ENCODE data around the gene KCNIP4. TPM values are rescaled to one million over a fixed set of nuclear protein-coding genes. Genes with fewer than 3 reads are reported as not detected.

KCNIP4 gene
- polyA plus RNA-seq, 1 donor (not counting 4 experiments of a cell fraction or from before 2014, with no cell fraction given), result 0.07 TPM

DNA sequence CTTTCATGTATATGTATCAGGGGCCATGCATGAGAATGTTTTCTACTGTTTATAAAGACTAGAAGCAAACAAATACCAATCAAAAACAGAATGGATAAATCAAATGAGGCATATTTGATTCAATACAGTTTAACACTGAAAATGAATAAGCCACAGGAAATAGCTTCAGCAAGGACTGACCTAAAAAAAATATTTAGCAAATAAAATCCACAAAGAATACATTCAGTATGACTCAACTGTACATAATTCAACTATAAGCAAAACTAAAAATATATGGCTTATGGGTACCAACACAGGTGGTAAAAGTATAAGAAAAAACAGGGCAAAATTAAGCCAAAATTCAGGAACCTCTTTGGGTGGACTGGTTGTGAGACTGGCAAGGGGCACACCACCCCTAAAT is 112.9 kb downstream of the KCNIP4 start:
- Histone ChIP-seq H3K4me3 (ENCODE audit: control insufficient read depth in 2 of 3, extremely low read depth in 1 of 3, insufficient read depth in 2 of 3, low read depth in 1 of 3, low read length in 3 of 3) (no peak overlapping the region), H3K4me2 (ENCODE audit: control insufficient read depth, extremely low read depth, insufficient read depth, low read depth, low read length) (no peak overlapping the region), H3K27me3 (ENCODE audit: control insufficient read depth, extremely low read depth, insufficient read depth, low read length) (no peaks in the 10 kb centered on the region), H2AFZ (ENCODE audit: control insufficient read depth, low read length) (no peak overlapping the region), H3K36me3 (ENCODE audit: control insufficient read depth in 2 of 2, extremely low read depth in 1 of 2, insufficient read depth in 2 of 2, low read length in 2 of 2) (no peaks in the 10 kb centered on the region), H3K27ac (ENCODE audit: control insufficient read depth, insufficient read depth, low read length) (no peak overlapping the region), H3K9ac (ENCODE audit: control insufficient read depth, extremely low read depth, insufficient read depth, low read length) (no peak overlapping the region), H4K20me1 (ENCODE audit: control insufficient read depth, extremely low read depth, insufficient read depth, low read length) (no peaks in the 10 kb centered on the region), H3K9me1 (ENCODE audit: control insufficient read depth, extremely low read depth, insufficient read depth, low read length) (no peaks in the 10 kb centered on the region), H3K79me2 (ENCODE audit: control insufficient read depth, insufficient read depth, low read length) (no peaks in the 10 kb centered on the region), H3K9me3 (ENCODE audit: control insufficient read depth, low read depth, low read length) (no peaks in the 10 kb centered on the region), H3K4me1 (ENCODE audit: control insufficient read depth, extremely low read depth, insufficient read depth, low read length) (no peaks in the 10 kb centered on the region)
- FAIRE-seq (no peak), DNase-seq (ENCODE audit: low read depth, low spot score) (no peak)
- TF ChIP-seq, protein P1, sequence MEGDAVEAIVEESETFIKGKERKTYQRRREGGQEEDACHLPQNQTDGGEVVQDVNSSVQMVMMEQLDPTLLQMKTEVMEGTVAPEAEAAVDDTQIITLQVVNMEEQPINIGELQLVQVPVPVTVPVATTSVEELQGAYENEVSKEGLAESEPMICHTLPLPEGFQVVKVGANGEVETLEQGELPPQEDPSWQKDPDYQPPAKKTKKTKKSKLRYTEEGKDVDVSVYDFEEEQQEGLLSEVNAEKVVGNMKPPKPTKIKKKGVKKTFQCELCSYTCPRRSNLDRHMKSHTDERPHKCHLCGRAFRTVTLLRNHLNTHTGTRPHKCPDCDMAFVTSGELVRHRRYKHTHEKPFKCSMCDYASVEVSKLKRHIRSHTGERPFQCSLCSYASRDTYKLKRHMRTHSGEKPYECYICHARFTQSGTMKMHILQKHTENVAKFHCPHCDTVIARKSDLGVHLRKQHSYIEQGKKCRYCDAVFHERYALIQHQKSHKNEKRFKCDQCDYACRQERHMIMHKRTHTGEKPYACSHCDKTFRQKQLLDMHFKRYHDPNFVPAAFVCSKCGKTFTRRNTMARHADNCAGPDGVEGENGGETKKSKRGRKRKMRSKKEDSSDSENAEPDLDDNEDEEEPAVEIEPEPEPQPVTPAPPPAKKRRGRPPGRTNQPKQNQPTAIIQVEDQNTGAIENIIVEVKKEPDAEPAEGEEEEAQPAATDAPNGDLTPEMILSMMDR (optimal IDR thresholded peaks at IDR 0.05 in 1 of 3, IDR thresholded peaks at IDR 0.05 in 1 of 3, conservative IDR thresholded peaks at IDR 0.05 in 1 of 3; ENCODE audit: extremely low read depth in 1 of 3, insufficient read depth in 2 of 3, low read length in 3 of 3), result no peak
- TF ChIP-seq EZH2 (IDR thresholded peaks at IDR 0.05; ENCODE audit: low read length), result no peak
- dilution Hi-C loops (cut with MboI; ENCODE audit: extremely low pct_ligation_motif_present, low sequenced_read_pairs), result no loop called here

DNA sequence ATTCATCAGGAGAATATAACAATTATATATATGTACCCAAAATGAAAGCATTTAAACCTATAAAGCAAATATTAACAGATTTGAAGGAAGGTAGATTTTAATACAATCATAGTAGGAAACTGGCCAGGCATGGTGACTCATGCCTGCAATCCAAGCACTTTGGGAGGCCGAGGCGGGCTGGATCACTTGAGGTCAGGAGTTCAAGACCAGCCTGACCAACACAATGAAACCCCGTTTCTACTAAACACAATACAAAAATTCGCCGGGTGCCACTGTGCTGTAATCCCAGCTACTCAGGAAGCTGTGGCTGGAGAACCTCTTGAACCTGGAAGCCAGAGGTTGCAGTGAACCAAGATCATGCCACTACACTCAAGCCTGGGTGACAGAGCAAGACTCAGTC is 118.3 kb downstream of the KCNIP4 start:
- Histone ChIP-seq H3K4me2 (ENCODE audit: control insufficient read depth, extremely low read depth, insufficient read depth, low read depth, low read length) (no peak overlapping the region), H3K79me2 (ENCODE audit: control insufficient read depth, insufficient read depth, low read length) (no peaks in the 10 kb centered on the region), H3K9me3 (ENCODE audit: control insufficient read depth, low read depth, low read length) (no peaks in the 10 kb centered on the region), H3K9me1 (ENCODE audit: control insufficient read depth, extremely low read depth, insufficient read depth, low read length) (no peaks in the 10 kb centered on the region), H4K20me1 (ENCODE audit: control insufficient read depth, extremely low read depth, insufficient read depth, low read length) (no peaks in the 10 kb centered on the region), H3K27me3 (ENCODE audit: control insufficient read depth, extremely low read depth, insufficient read depth, low read length) (no peaks in the 10 kb centered on the region), H3K27ac (ENCODE audit: control insufficient read depth, insufficient read depth, low read length) (no peak overlapping the region), H3K4me3 (ENCODE audit: control insufficient read depth in 2 of 3, extremely low read depth in 1 of 3, insufficient read depth in 2 of 3, low read depth in 1 of 3, low read length in 3 of 3) (no peak overlapping the region), H3K9ac (ENCODE audit: control insufficient read depth, extremely low read depth, insufficient read depth, low read length) (no peak overlapping the region), H3K4me1 (ENCODE audit: control insufficient read depth, extremely low read depth, insufficient read depth, low read length) (no peaks in the 10 kb centered on the region), H3K36me3 (ENCODE audit: control insufficient read depth in 2 of 2, extremely low read depth in 1 of 2, insufficient read depth in 2 of 2, low read length in 2 of 2) (no peaks in the 10 kb centered on the region), H2AFZ (ENCODE audit: control insufficient read depth, low read length) (no peak overlapping the region)
- FAIRE-seq (no peak), DNase-seq (ENCODE audit: low read depth, low spot score) (no peak)
- dilution Hi-C loops (cut with MboI; ENCODE audit: extremely low pct_ligation_motif_present, low sequenced_read_pairs), result no loop called here
- no peak for TF ChIP-seq EZH2 (IDR thresholded peaks at IDR 0.05; ENCODE audit: low read length)
- TF ChIP-seq, protein P1 (optimal IDR thresholded peaks at IDR 0.05 in 1 of 3, IDR thresholded peaks at IDR 0.05 in 1 of 3, conservative IDR thresholded peaks at IDR 0.05 in 1 of 3; ENCODE audit: extremely low read depth in 1 of 3, insufficient read depth in 2 of 3, low read length in 3 of 3), result no peak

All from keratinocyte (primary cell).